22Rv1 (cell line): ENCODE data around the gene ZDHHC8.

Experiments
- CTCF ChIP-seq: fragments of 450-650 bp; IDR thresholded peaks from 2 replicates; pipeline ENCODE4 v1.5.1; 2017; ENCODE audit warnings: mild to moderate bottlenecking
- ZFX ChIP-seq: fragments of 450-650 bp; IDR thresholded peaks from 2 replicates; pipeline ENCODE4 v1.6.1; 2017; ENCODE audit warnings: antibody characterized with exemption, borderline replicate concordance

- TF ChIP-seq CTCF (no peak), ZFX (no peak)
Measured at GRCh38 chr22:20169253-20169822, 37.7 kb downstream of the ZDHHC8 start.
